GM21825 (cell line): ENCODE data around the gene UBN2.
"Not testable (repeated sequence)": the region's sequence is repeated elsewhere in the genome, so short reads cannot be mapped to it uniquely, and the experiment has no call there.

Source experiments
- ATAC-seq: cut with Tn5 transposase; IDR thresholded peaks from one replicate; pipeline ENCODE4 v1.9.1; 2021; ENCODE audit warnings: mild to moderate bottlenecking, moderate library complexity; ENCODE audit not compliant: unreplicated experiment

UBN2 gene

GRCh38 chr7:139230774-139231512 is at the start of gene UBN2:
Gene UBN2 (plus strand): TSS chr7:139231237. CDS start chr7:139231485, 248 bp downstream.
- ATAC-seq = peak; percentile 93

GRCh38 chr7:139181404-139181803 is 49.6 kb upstream of the UBN2 start:
- ATAC-seq = no peak

- no peak for ATAC-seq
These were observed 48.7 kb upstream of the UBN2 start for GRCh38 chr7:139182363-139182762.

DNA sequence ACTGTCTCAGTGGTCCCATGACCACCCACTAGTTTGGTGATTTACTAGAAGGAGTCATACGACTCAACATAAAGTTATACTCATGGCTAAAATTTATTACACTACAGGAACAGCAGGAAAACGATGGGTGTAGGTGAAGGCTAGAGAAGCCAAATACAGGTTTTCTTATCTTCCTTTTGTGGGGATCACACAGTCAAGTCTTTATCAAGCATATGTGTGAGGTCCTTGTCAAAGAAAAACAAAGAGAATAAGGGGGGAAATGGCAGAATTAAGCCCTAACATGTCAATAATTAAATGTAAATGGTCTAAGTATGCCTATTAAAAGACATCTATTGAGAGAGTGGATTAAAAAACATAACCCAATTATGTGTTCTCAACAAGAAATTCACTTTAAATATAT is 47.8 kb upstream of the UBN2 start:
- no peak for ATAC-seq

DNA sequence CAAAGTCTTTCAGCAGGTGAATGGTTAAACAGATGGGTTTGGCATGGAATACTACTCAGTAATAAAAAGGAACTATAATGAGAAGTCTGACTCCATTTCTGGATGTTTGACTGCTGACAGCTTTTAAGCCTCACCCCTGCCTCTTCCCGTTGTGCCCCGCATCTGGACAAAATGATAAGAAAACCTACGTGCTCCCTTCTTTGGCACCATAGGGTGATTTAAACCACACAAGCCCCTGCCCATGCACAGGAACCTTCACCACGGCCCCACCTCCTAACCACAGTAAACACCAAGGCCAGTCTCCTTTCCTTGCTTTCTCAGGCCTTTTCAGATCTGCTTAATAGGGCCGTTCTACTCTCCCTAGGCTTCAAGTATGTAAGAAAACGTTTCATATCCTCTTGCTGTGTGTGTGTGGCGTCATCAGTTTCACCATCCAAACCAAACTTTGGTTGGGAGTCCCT is 47.1 kb upstream of the UBN2 start:
- no peak for ATAC-seq

- no peak for ATAC-seq
These were observed 44.9 kb upstream of the UBN2 start for GRCh38 chr7:139186146-139186545.

DNA sequence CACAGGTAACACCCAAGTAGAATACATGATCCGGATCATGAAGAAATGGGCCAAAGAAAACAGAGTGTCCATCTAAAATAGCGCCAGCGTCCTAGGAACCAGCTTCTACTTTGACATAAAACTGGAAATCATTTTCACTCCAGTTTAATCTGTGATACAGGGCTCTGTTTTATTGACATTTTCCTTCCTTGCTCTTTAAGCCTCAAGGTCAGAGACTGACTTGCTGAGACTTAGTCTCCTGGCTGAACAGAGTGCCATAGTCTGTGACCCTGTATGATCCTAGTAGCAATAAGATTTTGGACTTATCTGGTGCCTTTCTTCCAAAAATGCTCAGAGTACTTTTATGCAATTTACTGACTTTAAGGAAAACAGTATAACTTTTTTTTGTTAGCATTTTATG is 41.7 kb upstream of the UBN2 start:
- no peak for ATAC-seq

GRCh38 chr7:139192014-139192706 is 38.9 kb upstream of the UBN2 start:
- no peak for ATAC-seq

GRCh38 chr7:139200382-139200781 is 30.7 kb upstream of the UBN2 start:
- ATAC-seq = no peak

DNA sequence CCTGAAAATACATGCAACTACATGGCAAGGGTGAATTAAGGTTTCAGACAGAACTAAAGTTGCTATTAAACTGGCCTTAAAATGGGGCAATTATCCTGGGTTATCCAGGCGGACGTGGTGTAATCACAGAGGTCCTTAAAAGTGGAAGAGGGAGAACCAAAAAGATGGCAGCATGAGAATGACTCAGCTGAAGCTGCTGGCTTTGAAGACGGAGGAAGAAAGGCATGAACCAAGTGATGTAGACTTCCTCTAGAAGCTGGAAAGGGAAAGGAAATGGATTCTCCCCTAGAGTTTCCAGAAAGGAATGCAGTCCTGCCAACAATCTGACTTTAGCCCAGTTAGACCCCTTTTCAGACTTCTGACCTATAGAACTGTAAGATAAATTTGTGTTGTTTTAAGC is 27.0 kb upstream of the UBN2 start:
- no peak for ATAC-seq

- no peak for ATAC-seq
These were observed 25.2 kb upstream of the UBN2 start for GRCh38 chr7:139205843-139206242.

GRCh38 chr7:139212133-139212532 is 18.9 kb upstream of the UBN2 start:
- no peak for ATAC-seq

- ATAC-seq = not testable (repeated sequence)
These were observed 17.5 kb upstream of the UBN2 start for GRCh38 chr7:139213489-139213888.

DNA sequence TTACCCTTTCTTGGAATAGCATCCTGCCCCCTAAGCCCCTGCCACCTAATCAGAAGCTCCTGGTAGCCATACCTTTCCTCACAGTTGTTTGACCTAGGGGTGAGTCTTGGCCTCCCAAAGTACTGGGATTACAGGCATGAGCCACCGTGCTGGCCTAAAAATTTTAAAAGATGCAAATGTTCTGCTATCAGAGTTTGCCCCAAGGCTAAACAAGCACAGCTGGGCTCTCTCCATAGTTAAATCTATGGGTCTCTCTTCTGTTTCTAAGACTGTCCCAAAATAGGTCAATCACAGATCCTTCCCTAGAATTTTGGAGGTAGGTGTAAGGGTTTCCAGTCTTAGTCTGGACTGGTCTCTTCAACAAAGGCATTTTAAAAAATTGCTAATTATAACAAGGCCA is 12.9 kb upstream of the UBN2 start:
- no peak for ATAC-seq

DNA sequence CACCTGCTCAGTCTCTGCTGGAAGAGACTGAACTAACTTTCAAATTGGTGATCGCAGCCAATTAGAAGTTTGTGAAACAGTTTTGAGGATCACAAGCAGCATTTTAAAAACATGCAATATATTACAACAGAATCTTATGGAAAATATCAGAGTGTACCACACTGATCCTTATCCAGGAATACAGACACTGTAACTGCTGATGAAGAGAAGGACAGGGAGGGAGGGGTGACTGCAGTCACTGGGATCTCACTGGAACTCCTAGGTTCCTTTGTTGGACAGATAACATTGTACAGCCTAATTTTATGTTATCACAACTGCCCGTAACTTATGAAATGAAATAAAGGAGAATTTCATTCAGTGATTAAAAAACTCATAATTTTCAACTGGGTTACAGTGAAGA is 6.8 kb upstream of the UBN2 start:
- ATAC-seq = no peak

DNA sequence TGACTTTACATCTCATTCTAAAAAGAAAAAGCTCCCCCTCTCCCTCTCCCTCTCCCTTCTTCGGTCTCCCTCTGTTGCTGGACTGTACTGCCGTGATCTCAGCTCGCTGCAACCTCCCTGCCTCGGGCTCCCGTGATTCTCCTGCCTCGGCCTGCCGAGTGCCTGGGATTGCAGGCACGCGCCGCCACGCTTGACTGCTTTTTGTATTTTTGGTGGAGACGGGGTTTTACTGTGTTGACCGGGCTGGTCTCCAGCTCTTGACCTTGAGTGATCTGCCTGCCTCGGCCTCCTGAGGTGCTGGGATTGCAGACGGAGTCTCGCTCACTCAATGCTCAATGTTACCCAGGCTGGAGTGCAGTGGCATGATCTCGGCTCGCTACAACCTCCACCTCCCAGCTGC is 6.2 kb upstream of the UBN2 start:
- ATAC-seq = not testable (repeated sequence)

- not testable (repeated sequence) for ATAC-seq
These were observed 5.5 kb upstream of the UBN2 start for GRCh38 chr7:139225286-139226157.

DNA sequence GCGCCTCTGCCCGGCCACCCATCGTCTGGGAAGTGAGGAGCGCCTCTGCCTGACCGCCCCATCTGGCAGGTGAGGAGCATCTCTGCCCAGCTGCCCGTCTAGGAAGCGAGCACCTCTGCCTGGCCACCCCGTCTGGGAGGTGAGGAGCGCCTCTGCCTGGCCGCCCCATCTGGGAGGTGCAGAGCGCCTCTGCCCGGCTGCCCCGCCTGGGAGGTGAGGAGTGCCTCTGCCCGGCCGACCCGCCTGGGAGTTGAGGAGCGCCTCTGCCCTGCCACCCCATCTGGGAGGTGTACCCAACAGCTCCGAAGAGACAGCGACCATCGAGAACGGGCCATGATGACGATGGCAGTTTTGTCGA is 4.9 kb upstream of the UBN2 start:
- ATAC-seq = not testable (repeated sequence)

GRCh38 chr7:139226988-139227488 is 4.0 kb upstream of the UBN2 start:
- ATAC-seq = not testable (repeated sequence)

DNA sequence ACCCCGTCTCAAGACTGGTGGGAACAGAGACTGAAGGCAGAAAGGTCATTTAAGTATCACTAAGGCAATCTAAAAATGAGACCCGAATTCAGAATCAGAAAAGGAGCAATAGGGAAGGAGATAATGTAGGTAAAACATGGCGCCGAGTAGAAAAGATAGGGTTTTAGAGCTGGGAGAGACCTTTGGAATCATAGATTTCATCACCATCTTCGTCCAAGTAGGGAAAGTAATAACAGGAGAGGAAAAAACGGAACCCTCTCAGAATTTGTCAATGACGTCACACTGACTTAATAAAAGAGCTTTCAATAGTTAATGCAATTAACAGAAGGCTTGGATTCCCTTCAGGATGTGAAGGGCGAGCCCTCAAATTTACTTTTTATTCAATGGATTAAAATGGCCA is 1.0 kb upstream of the UBN2 start:
- no peak for ATAC-seq

- no peak for ATAC-seq
These were observed 608 bp upstream of the UBN2 start for GRCh38 chr7:139230484-139230773.
